Measurements from ENCODE around the gene MED12.

- TF ChIP-seq EZH2phosphoT487 (IDR thresholded peaks at IDR 0.05; ENCODE audit: low read depth) = no peak
- TF ChIP-seq CTCF (IDR thresholded peaks at IDR 0.05; ENCODE audit: low read depth, low read length) = no peak
Observed at GRCh38 chrX:71159335-71159734, 40.9 kb downstream of the MED12 start.

Data from OCI-LY3 (cell line).